Liver (tissue), 9 donors: ENCODE measurements around the gene STARD3. TPM values are rescaled to one million over a fixed set of nuclear protein-coding genes. Genes with fewer than 3 reads are reported as not detected.

ENCODE experiments used
- DNase-seq: peaks from one replicate; pipeline ENCODE4 v3.0.0-alpha.2; 2017; ENCODE audit warnings: low spot score
- H3K27ac ChIP-seq, 2 donors: one replicate each; pipeline ENCODE4 v1.7.0; 2013; ENCODE audit warnings: inconsistent platforms in 2 of 2, low read length in 2 of 2, control low read depth in 1 of 2, low read depth in 1 of 2, mild to moderate bottlenecking in 1 of 2
- H3K27me3 ChIP-seq, 4 donors: one replicate each; pipeline versions ENCODE4 v1.6.1 to v1.7.0; 2013; ENCODE audit warnings: low read length in 3 of 4, inconsistent platforms in 1 of 4, mild to moderate bottlenecking in 1 of 4, moderate library complexity in 1 of 4; ENCODE audit not compliant: control insufficient read depth in 4 of 4, insufficient read depth in 4 of 4
- H3K36me3 ChIP-seq, 4 donors: one replicate each; pipeline versions ENCODE4 v1.6.1 to v1.7.0; 2013; ENCODE audit warnings: low read length in 3 of 4, mild to moderate bottlenecking in 3 of 4, low read depth in 1 of 4, moderate library complexity in 1 of 4; ENCODE audit not compliant: control insufficient read depth in 4 of 4, insufficient read depth in 3 of 4
- H3K4me1 ChIP-seq, 4 donors: one replicate each; pipeline versions ENCODE4 v1.6.1 to v1.7.0; 2013; ENCODE audit warnings: low read length in 3 of 4, mild to moderate bottlenecking in 3 of 4, moderate library complexity in 1 of 4; ENCODE audit not compliant: control insufficient read depth in 4 of 4, insufficient read depth in 4 of 4
- H3K4me3 ChIP-seq, 3 donors: one replicate each; pipeline versions ENCODE4 v1.6.1 to v1.7.0; 2013; ENCODE audit warnings: low read length in 3 of 3, control low read depth in 1 of 3, low read depth in 1 of 3, mild to moderate bottlenecking in 1 of 3
- H3K9ac ChIP-seq, 2 donors: one replicate each; pipeline ENCODE4 v1.7.0; 2013; ENCODE audit warnings: low read length in 2 of 2, mild to moderate bottlenecking in 2 of 2, moderate library complexity in 2 of 2, control low read depth in 1 of 2, low read depth in 1 of 2
- H3K9me3 ChIP-seq, 4 donors: one replicate each; pipeline versions ENCODE4 v1.6.1 to v1.7.0; 2013; ENCODE audit warnings: low read length in 3 of 4; ENCODE audit not compliant: control insufficient read depth in 4 of 4
- EGR1 ChIP-seq, 2 donors: IDR thresholded peaks; 2 replicates each; pipeline ENCODE4 v1.6.1; 2016 to 2018; ENCODE audit warnings: antibody characterized with exemption in 2 of 2, low read depth in 2 of 2
- FOXA1 ChIP-seq: IDR thresholded peaks from 2 replicates; pipeline ENCODE4 v1.6.1; 2016; ENCODE audit warnings: antibody characterized with exemption
- FOXA2 ChIP-seq: IDR thresholded peaks from 2 replicates; pipeline ENCODE4 v1.6.1; 2016; ENCODE audit warnings: antibody characterized with exemption
- GABPA ChIP-seq, 2 donors: IDR thresholded peaks in 1 of 2; conservative IDR thresholded peaks in 1 of 2; 2 replicates each; pipeline ENCODE4 v1.6.1; 2016; ENCODE audit warnings: antibody characterized with exemption in 2 of 2, mild to moderate bottlenecking in 1 of 2, moderate library complexity in 1 of 2
- HNF4A ChIP-seq, 2 donors: conservative IDR thresholded peaks; 2 replicates each; pipeline ENCODE4 v1.6.1; 2016; ENCODE audit warnings: antibody characterized with exemption in 2 of 2, mild to moderate bottlenecking in 2 of 2
- HNF4G ChIP-seq: IDR thresholded peaks from 2 replicates; pipeline ENCODE4 v1.6.1; 2016; ENCODE audit warnings: antibody characterized with exemption
- JUND ChIP-seq, 2 donors: IDR thresholded peaks; 2 replicates each; pipeline ENCODE4 v1.6.1; 2016; ENCODE audit warnings: antibody characterized with exemption in 2 of 2
- NR2F2 ChIP-seq: IDR thresholded peaks from 2 replicates; pipeline ENCODE4 v1.6.1; 2016; ENCODE audit warnings: antibody characterized with exemption
- RAD21 ChIP-seq, 2 donors: IDR thresholded peaks; 2 replicates each; pipeline ENCODE4 v1.6.1; 2016; ENCODE audit warnings: antibody characterized with exemption in 2 of 2, mild to moderate bottlenecking in 2 of 2
- RXRA ChIP-seq, 2 donors: IDR thresholded peaks; 2 replicates each; pipeline ENCODE4 v1.6.1; 2017 to 2018; ENCODE audit warnings: antibody characterized with exemption in 2 of 2, mild to moderate bottlenecking in 1 of 2
- SP1 ChIP-seq: IDR thresholded peaks from 2 replicates; pipeline ENCODE4 v1.6.1; 2018; ENCODE audit warnings: antibody characterized with exemption, mild to moderate bottlenecking
- TAF1 ChIP-seq: conservative IDR thresholded peaks from 2 replicates; pipeline ENCODE4 v1.6.1; 2016; ENCODE audit warnings: antibody characterized with exemption, mild to moderate bottlenecking
- YY1 ChIP-seq: IDR thresholded peaks from 2 replicates; pipeline ENCODE4 v1.6.1; 2016; ENCODE audit warnings: antibody characterized with exemption, mild to moderate bottlenecking
- WGBS: extraction: QIAGEN DNeasy Blood & Tissue Kit; methylation state at CpG from one replicate; pipeline ENCODE4 v1.1.7; 2013; 5-methylcytosine and 5-hydroxymethylcytosine counted together
- polyA plus RNA-seq, 2 donors: library from polyadenylated mRNA; stranded (reverse) in 1 of 2; unstranded in 1 of 2; fragments of 200-250 nt in 1 of 2; fragments of >200 nt in 1 of 2; fragmentation: Nextera tagmentation in 1 of 2; extraction: Ambion mirVana in 1 of 2; gene quantifications; one replicate each; pipeline versions ENCODE4 v1.2.1 to v1.2.3, GENCODE V29; 2013 to 2015
- total RNA-seq, 2 donors: library from RNA; depleted of rRNA; stranded (reverse); fragments of >200 nt; gene quantifications; one replicate each; pipeline ENCODE4 v1.2.3, GENCODE V29; 2014
- TF ChIP-seq, protein P1 (sequence below): IDR thresholded peaks from 2 replicates; pipeline ENCODE4 v1.6.1; 2016; ENCODE audit warnings: antibody characterized with exemption
- TF ChIP-seq, protein P2 (sequence below): IDR thresholded peaks from 2 replicates; pipeline ENCODE4 v1.6.1; 2016; ENCODE audit warnings: antibody characterized with exemption
- TF ChIP-seq, protein P3 (sequence below): IDR thresholded peaks from 2 replicates; pipeline ENCODE4 v1.6.1; 2016; ENCODE audit warnings: antibody characterized with exemption, mild to moderate bottlenecking
- TF ChIP-seq, protein P4 (sequence below): fragments of 150-350 bp; IDR thresholded peaks from 2 replicates; pipeline ENCODE4 v1.5.1; 2017; ENCODE audit warnings: improper control_type of control experiment, low read depth, low read length; ENCODE audit not compliant: missing input control
- TF ChIP-seq, protein P5 (sequence below): IDR thresholded peaks from 2 replicates; pipeline ENCODE4 v1.6.1; 2016; ENCODE audit warnings: antibody characterized with exemption
- donor health status: healthy.
- donor health status: healthy.
- donor health status: healthy.
- donor health status: healthy.
- donor health status: healthy.

Gene STARD3
- total and polyA plus RNA-seq, 4 donors: 15.0 to 34.0 (median 23.2) TPM

DNA sequence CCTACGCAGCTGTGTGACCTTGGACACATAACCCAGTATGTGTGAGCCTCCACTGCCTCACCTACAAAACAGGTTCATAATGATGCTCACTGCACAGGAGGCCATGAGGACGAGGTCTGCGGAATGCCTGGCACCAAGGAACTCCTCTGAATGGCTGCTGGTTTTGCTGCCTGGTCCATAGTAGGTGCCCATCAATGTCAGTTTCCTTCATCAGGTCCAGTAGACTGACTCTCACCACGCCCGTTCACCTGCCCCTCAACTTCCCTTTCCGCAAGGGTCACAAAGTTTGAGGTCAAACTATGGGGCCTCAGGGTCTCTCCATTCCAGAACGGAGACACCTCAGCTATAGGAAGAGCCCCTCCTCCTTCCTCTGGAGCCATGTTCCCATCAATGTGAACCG is 40.1 kb downstream of the STARD3 start (continued):
- TF ChIP-seq, protein P1, sequence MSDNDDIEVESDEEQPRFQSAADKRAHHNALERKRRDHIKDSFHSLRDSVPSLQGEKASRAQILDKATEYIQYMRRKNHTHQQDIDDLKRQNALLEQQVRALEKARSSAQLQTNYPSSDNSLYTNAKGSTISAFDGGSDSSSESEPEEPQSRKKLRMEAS: no peak
- TF ChIP-seq YY1: no peak
- no peak for TF ChIP-seq NR2F2
- TF ChIP-seq HNF4G: no peak
- TF ChIP-seq, protein P2, sequence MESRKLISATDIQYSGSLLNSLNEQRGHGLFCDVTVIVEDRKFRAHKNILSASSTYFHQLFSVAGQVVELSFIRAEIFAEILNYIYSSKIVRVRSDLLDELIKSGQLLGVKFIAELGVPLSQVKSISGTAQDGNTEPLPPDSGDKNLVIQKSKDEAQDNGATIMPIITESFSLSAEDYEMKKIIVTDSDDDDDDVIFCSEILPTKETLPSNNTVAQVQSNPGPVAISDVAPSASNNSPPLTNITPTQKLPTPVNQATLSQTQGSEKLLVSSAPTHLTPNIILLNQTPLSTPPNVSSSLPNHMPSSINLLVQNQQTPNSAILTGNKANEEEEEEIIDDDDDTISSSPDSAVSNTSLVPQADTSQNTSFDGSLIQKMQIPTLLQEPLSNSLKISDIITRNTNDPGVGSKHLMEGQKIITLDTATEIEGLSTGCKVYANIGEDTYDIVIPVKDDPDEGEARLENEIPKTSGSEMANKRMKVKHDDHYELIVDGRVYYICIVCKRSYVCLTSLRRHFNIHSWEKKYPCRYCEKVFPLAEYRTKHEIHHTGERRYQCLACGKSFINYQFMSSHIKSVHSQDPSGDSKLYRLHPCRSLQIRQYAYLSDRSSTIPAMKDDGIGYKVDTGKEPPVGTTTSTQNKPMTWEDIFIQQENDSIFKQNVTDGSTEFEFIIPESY: no peak
- no peak for TF ChIP-seq FOXA1
- TF ChIP-seq EGR1 (IDR thresholded peaks at IDR 0.05; ENCODE audit: low read depth in 2 of 2): no peak

GRCh38 chr17:39677542-39678339 is 40.8 kb downstream of the STARD3 start:
- Histone ChIP-seq H3K9ac (no peak overlapping the region), H3K4me3 (no peak overlapping the region), H3K27me3 (no peaks in the 10 kb centered on the region), H3K36me3 (no peaks in the 10 kb centered on the region), H3K9me3 (no peaks in the 10 kb centered on the region), H3K4me1 (peaks cover 0 to 7% (median under 1%) of the 10 kb centered on the region in 4 donors), H3K27ac (no peak overlapping the region)
- TF ChIP-seq GABPA (IDR thresholded peaks at IDR 0.05 in 1 of 2, conservative IDR thresholded peaks at IDR 0.05 in 1 of 2) (no peak), JUND (IDR thresholded peaks at IDR 0.05) (no peak), YY1 (no peak), HNF4A (conservative IDR thresholded peaks at IDR 0.05) (no peak), HNF4G (no peak), FOXA1 (no peak), EGR1 (IDR thresholded peaks at IDR 0.05; ENCODE audit: low read depth in 2 of 2) (no peak), TAF1 (no peak), RXRA (IDR thresholded peaks at IDR 0.05) (no peak), FOXA2 (no peak), RAD21 (IDR thresholded peaks at IDR 0.05) (no peak), SP1 (no peak), NR2F2 (no peak)
- TF ChIP-seq, protein P3, sequence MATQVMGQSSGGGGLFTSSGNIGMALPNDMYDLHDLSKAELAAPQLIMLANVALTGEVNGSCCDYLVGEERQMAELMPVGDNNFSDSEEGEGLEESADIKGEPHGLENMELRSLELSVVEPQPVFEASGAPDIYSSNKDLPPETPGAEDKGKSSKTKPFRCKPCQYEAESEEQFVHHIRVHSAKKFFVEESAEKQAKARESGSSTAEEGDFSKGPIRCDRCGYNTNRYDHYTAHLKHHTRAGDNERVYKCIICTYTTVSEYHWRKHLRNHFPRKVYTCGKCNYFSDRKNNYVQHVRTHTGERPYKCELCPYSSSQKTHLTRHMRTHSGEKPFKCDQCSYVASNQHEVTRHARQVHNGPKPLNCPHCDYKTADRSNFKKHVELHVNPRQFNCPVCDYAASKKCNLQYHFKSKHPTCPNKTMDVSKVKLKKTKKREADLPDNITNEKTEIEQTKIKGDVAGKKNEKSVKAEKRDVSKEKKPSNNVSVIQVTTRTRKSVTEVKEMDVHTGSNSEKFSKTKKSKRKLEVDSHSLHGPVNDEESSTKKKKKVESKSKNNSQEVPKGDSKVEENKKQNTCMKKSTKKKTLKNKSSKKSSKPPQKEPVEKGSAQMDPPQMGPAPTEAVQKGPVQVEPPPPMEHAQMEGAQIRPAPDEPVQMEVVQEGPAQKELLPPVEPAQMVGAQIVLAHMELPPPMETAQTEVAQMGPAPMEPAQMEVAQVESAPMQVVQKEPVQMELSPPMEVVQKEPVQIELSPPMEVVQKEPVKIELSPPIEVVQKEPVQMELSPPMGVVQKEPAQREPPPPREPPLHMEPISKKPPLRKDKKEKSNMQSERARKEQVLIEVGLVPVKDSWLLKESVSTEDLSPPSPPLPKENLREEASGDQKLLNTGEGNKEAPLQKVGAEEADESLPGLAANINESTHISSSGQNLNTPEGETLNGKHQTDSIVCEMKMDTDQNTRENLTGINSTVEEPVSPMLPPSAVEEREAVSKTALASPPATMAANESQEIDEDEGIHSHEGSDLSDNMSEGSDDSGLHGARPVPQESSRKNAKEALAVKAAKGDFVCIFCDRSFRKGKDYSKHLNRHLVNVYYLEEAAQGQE: no peak
- TF ChIP-seq, protein P4, sequence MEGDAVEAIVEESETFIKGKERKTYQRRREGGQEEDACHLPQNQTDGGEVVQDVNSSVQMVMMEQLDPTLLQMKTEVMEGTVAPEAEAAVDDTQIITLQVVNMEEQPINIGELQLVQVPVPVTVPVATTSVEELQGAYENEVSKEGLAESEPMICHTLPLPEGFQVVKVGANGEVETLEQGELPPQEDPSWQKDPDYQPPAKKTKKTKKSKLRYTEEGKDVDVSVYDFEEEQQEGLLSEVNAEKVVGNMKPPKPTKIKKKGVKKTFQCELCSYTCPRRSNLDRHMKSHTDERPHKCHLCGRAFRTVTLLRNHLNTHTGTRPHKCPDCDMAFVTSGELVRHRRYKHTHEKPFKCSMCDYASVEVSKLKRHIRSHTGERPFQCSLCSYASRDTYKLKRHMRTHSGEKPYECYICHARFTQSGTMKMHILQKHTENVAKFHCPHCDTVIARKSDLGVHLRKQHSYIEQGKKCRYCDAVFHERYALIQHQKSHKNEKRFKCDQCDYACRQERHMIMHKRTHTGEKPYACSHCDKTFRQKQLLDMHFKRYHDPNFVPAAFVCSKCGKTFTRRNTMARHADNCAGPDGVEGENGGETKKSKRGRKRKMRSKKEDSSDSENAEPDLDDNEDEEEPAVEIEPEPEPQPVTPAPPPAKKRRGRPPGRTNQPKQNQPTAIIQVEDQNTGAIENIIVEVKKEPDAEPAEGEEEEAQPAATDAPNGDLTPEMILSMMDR: no peak
- TF ChIP-seq, protein P5, sequence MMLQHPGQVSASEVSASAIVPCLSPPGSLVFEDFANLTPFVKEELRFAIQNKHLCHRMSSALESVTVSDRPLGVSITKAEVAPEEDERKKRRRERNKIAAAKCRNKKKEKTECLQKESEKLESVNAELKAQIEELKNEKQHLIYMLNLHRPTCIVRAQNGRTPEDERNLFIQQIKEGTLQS: no peak
- TF ChIP-seq, protein P1: no peak
- TF ChIP-seq, protein P2: no peak
- 74% methylated on average over 13 of the region's 13 CpGs for WGBS
- DNase-seq: no peak
